SH-SY5Y (cell line): Measurements from ENCODE around the gene VTI1A.

Source experiments
- GATA2 ChIP-seq: IDR thresholded peaks from 2 replicates; pipeline ENCODE4 v1.6.1; 2011; ENCODE audit warnings: mild to moderate bottlenecking, low read depth, low read length
- GATA3 ChIP-seq: IDR thresholded peaks from 2 replicates; pipeline ENCODE4 v1.6.1; 2011; ENCODE audit warnings: low read depth, mild to moderate bottlenecking, low read length, moderate library complexity

GRCh38 chr10:112732277-112732921 lies 285.4 kb downstream of the VTI1A start:
- TF ChIP-seq GATA2 (no peak), GATA3 (no peak)
